IMR-90 (cell line): ENCODE measurements around the gene SCARF2. TPM values are rescaled to one million over a fixed set of nuclear protein-coding genes. Genes with fewer than 3 reads are reported as not detected.

ENCODE experiments used
- ATAC-seq: fragments of 200-7000 bp; cut with Tn5 transposase; 2 replicates; pipeline ENCODE4 v1.9.1; 2020; ENCODE audit warnings: low read depth, mild to moderate bottlenecking, moderate library complexity
- BruUV-seq: library from RNA; stranded (reverse); fragments of 400-500 nt; replicated peaks from 2 replicates; lab custom pipeline; 2021; lab: Mats Ljungman, UMichigan
- CTCF ChIA-PET: fragments of 300-600 bp; formaldehyde crosslinking; extraction: SDS; loops from one replicate; lab custom pipeline; 2021; ENCODE audit warnings: antibody characterized with exemption; lab: Yijun Ruan, JAX
- POLR2A ChIA-PET: fragments of 300-600 bp; sonication (Branson Sonifier 250); formaldehyde crosslinking; loops from one replicate; lab custom pipeline; 2022; ENCODE audit warnings: antibody characterized with exemption; ENCODE audit not compliant: unreplicated experiment; lab: Charles Lee
- DNase-seq: peaks from one replicate; pipeline ENCODE4 v3.0.0; 2013
- H2AFZ ChIP-seq: replicated peaks from 2 replicates; pipeline ENCODE3; 2013; ENCODE audit warnings: low read length, mild to moderate bottlenecking; ENCODE audit not compliant: poor library complexity
- H2AK5ac ChIP-seq: 2 replicates; pipeline ENCODE4 v1.6.1; 2013; ENCODE audit warnings: low read depth, low read length, inconsistent platforms
- H2AK9ac ChIP-seq: replicated peaks from 2 replicates; pipeline ENCODE3; 2013; ENCODE audit warnings: mild to moderate bottlenecking, low read depth, low read length, moderate library complexity; ENCODE audit not compliant: poor library complexity
- H2BK120ac ChIP-seq: 2 replicates; pipeline ENCODE4 v1.6.1; 2013; ENCODE audit warnings: low read depth, low read length, inconsistent platforms
- H2BK15ac ChIP-seq: 3 replicates; pipeline ENCODE4 v1.6.1; 2013; ENCODE audit warnings: low read depth, low read length, inconsistent platforms
- H2BK20ac ChIP-seq: 2 replicates; pipeline ENCODE4 v1.6.1; 2013; ENCODE audit warnings: low read depth, mild to moderate bottlenecking, inconsistent platforms, low read length, moderate library complexity
- H2BK5ac ChIP-seq: 2 replicates; pipeline ENCODE4 v1.6.1; 2013; ENCODE audit warnings: mild to moderate bottlenecking, low read depth, low read length, inconsistent platforms; ENCODE audit not compliant: poor library complexity, severe bottlenecking
- H3K14ac ChIP-seq: replicated peaks from 2 replicates; pipeline ENCODE4 v1.6.1; 2013; ENCODE audit warnings: low read depth, low read length, inconsistent platforms
- H3K18ac ChIP-seq: 2 replicates; pipeline ENCODE4 v1.6.1; 2013; ENCODE audit warnings: low read depth, low read length, control low read depth
- H3K23ac ChIP-seq: 2 replicates; pipeline ENCODE4 v1.6.1; 2013; ENCODE audit warnings: low read depth, low read length, inconsistent platforms
- H3K27ac ChIP-seq: 2 replicates; pipeline ENCODE4 v1.5.1; 2013; ENCODE audit warnings: mild to moderate bottlenecking, control low read depth, low read length; ENCODE audit not compliant: insufficient read depth
- H3K27me3 ChIP-seq: 2 replicates; pipeline ENCODE4 v1.6.1; 2013; ENCODE audit warnings: low read length; ENCODE audit not compliant: control insufficient read depth, insufficient read depth
- H3K36me3 ChIP-seq: 2 replicates; pipeline ENCODE4 v1.6.1; 2013; ENCODE audit warnings: low read length, mixed read lengths; ENCODE audit not compliant: control insufficient read depth, insufficient read depth
- H3K4ac ChIP-seq: 2 replicates; pipeline ENCODE4 v1.6.1; 2013; ENCODE audit warnings: low read depth, low read length, inconsistent platforms
- H3K4me1 ChIP-seq: 2 replicates; pipeline ENCODE4 v1.6.1; 2013; ENCODE audit warnings: low read length, mixed read lengths; ENCODE audit not compliant: control insufficient read depth, insufficient read depth
- H3K4me2 ChIP-seq: 2 replicates; pipeline ENCODE4 v1.6.1; 2013; ENCODE audit warnings: low read depth, mild to moderate bottlenecking, control low read depth, low read length, moderate library complexity
- H3K4me3 ChIP-seq: 2 replicates; pipeline ENCODE4 v1.5.1; 2013; ENCODE audit warnings: low read depth, mild to moderate bottlenecking, control low read depth, low read length, moderate library complexity; ENCODE audit not compliant: insufficient read depth
- H3K56ac ChIP-seq: 2 replicates; pipeline ENCODE4 v1.6.1; 2013; ENCODE audit warnings: low read length, inconsistent platforms; ENCODE audit not compliant: insufficient read depth; ENCODE audit errors: extremely low read depth
- H3K79me1 ChIP-seq, 2 experiments: 2 replicates each; pipeline ENCODE4 v1.6.1; 2013; ENCODE audit warnings: low read length in 2 of 2, inconsistent platforms in 1 of 2, low read depth in 1 of 2
- H3K9ac ChIP-seq: 2 replicates; pipeline ENCODE4 v1.6.1; 2013; ENCODE audit warnings: low read depth, low read length, control low read depth
- H3K9me1 ChIP-seq: 2 replicates; pipeline ENCODE4 v1.6.1; 2013; ENCODE audit warnings: low read length, inconsistent platforms; ENCODE audit not compliant: insufficient read depth
- H3K9me3 ChIP-seq: 2 replicates; pipeline ENCODE4 v1.6.1; 2013; ENCODE audit warnings: low read length; ENCODE audit not compliant: control insufficient read depth, insufficient read depth
- H4K20me1 ChIP-seq: 2 replicates; pipeline ENCODE4 v1.6.1; 2013; ENCODE audit warnings: low read length, inconsistent platforms; ENCODE audit not compliant: insufficient read depth
- H4K5ac ChIP-seq: 2 replicates; pipeline ENCODE4 v1.6.1; 2013; ENCODE audit warnings: mild to moderate bottlenecking, low read depth, low read length, control low read depth
- H4K8ac ChIP-seq, 2 experiments: 2 replicates each; pipeline ENCODE4 v1.6.1; 2013; ENCODE audit warnings: low read depth in 2 of 2, low read length in 2 of 2, control low read depth in 1 of 2, inconsistent platforms in 1 of 2
- H4K91ac ChIP-seq: 2 replicates; pipeline ENCODE4 v1.6.1; 2013; ENCODE audit warnings: low read depth, low read length, inconsistent platforms; ENCODE audit not compliant: insufficient read depth
- POLR2A ChIP-seq: IDR thresholded peaks from 2 replicates; pipeline ENCODE4 v1.6.1; 2012; ENCODE audit warnings: mild to moderate bottlenecking, low read depth, low read length
- RAD21 ChIP-seq: IDR thresholded peaks from 2 replicates; pipeline ENCODE4 v1.6.1; 2012; ENCODE audit warnings: low read length, improper control_type of control experiment
- WGBS, 2 experiments: methylation state at CpG; one replicate each; pipeline versions ENCODE4 v1.1.5 to v1.1.7; 2013; ENCODE audit warnings: missing lambda C conversion rate in 2 of 2; ENCODE audit not compliant: insufficient read length in 1 of 2; ENCODE audit errors: extremely low coverage in 2 of 2; 5-methylcytosine and 5-hydroxymethylcytosine counted together
- dilution Hi-C: fragments of 300-500 bp; cut with HindIII; formaldehyde crosslinking; loops from one replicate; pipeline ENCODE4 v1.14.3; 2018; ENCODE audit warnings: low sequenced_read_pairs; ENCODE audit not compliant: unreplicated experiment
- in situ Hi-C: fragments of 300-500 bp; cut with MboI; formaldehyde crosslinking; loops from 3 replicates; pipeline ENCODE4 v1.14.3; 2019; ENCODE audit warnings: low sequenced_read_pairs, inconsistent platforms, mixed read lengths
- intact Hi-C: fragments of 100-400 bp; cut with micrococcal nuclease; formaldehyde crosslinking; loops from 2 replicates; pipeline ENCODE4 v1.10.0; 2022
- polyA plus RNA-seq, 3 experiments: library from polyadenylated mRNA; depleted of rRNA; stranded (reverse); fragments of >200 nt; gene quantifications; 2 replicates each; pipeline ENCODE4 v1.2.3, GENCODE V29; 2012; ENCODE audit warnings: low replicate concordance in 1 of 3
- total RNA-seq: library from RNA; depleted of rRNA; stranded (reverse); fragments of >200 nt; gene quantifications from 2 replicates; pipeline ENCODE4 v1.2.3, GENCODE V29; 2012
- TF ChIP-seq, protein P1 (sequence below): fragments of 150-350 bp; IDR thresholded peaks from 2 replicates; pipeline ENCODE4 v1.6.1; 2016; ENCODE audit warnings: low read depth, mild to moderate bottlenecking, low read length, moderate library complexity, borderline replicate concordance

The SCARF2 gene
- total and polyA plus RNA-seq, 2 of the 4 experiments (the other 2 are of a cell fraction) = 3.4 to 37.0 TPM

DNA sequence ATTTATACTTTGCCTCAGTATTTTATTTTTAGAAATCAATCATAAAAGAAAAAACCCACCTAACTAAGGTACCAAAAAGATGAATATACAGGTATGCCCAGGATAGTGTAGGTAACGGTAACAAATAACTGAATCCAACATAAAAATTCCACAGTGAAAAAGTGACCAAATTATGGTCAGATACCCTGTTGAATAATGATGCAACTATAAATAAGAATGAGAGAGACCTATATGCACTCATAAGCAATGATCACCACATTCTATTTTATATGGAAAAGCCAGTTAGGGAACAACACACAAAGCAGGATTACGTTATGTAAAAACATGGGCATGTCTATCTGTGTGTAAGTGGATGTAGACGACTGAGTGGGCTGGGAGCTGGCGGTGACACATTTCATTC, 50.7 kb downstream of the SCARF2 start:
- ATAC-seq = no peak
- Histone ChIP-seq H4K8ac (no peak overlapping the region), H2BK120ac (no peak overlapping the region), H3K27me3 (peaks cover 9% of the 10 kb centered on the region), H2BK20ac (no peak overlapping the region), H3K79me1 (no peaks in the 10 kb centered on the region), H3K56ac (no peak overlapping the region), H3K23ac (no peak overlapping the region), H3K9me3 (peaks cover 5% of the 10 kb centered on the region), H3K9ac (no peak overlapping the region), H4K91ac (no peak overlapping the region), H4K20me1 (no peaks in the 10 kb centered on the region), H3K14ac (no peak overlapping the region), H3K36me3 (no peaks in the 10 kb centered on the region), H3K4ac (no peak overlapping the region), H4K5ac (no peak overlapping the region), H2AK9ac (no peak overlapping the region), H3K9me1 (no peaks in the 10 kb centered on the region), H3K18ac (no peak overlapping the region), H2AK5ac (no peak overlapping the region), H2BK5ac (no peak overlapping the region), H2AFZ (no peak overlapping the region), H3K4me2 (no peak overlapping the region), H3K27ac (no peak overlapping the region), H3K4me3 (no peak overlapping the region), H3K4me1 (no peaks in the 10 kb centered on the region), H2BK15ac (no peak overlapping the region)
- intact Hi-C loops (no loop called here), in situ Hi-C loops (no loop called here), dilution Hi-C loops (no loop called here)
- no peak for TF ChIP-seq POLR2A
- TF ChIP-seq RAD21 = no peak
- TF ChIP-seq, protein P1, sequence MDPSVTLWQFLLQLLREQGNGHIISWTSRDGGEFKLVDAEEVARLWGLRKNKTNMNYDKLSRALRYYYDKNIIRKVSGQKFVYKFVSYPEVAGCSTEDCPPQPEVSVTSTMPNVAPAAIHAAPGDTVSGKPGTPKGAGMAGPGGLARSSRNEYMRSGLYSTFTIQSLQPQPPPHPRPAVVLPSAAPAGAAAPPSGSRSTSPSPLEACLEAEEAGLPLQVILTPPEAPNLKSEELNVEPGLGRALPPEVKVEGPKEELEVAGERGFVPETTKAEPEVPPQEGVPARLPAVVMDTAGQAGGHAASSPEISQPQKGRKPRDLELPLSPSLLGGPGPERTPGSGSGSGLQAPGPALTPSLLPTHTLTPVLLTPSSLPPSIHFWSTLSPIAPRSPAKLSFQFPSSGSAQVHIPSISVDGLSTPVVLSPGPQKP = no peak
- BruUV-seq = no TSS peak
- POLR2A ChIA-PET = no interaction called here
- no CpG with 5 or more reads among the region's 4 CpGs for WGBS, 2 experiments
- CTCF ChIA-PET = no interaction called here
- DNase-seq = no peak
